Fibroblast of lung (primary cell): Measurements from ENCODE around the gene RIN3. TPM values are rescaled to one million over a fixed set of nuclear protein-coding genes. Genes with fewer than 3 reads are reported as not detected.

Experiments used
- DNase-seq, 2 donors: peaks; one replicate each; pipeline versions ENCODE4 v3.0.0 to v3.0.0-alpha.2; 2010; ENCODE audit warnings: low read depth in 2 of 2
- H2AFZ ChIP-seq: 2 replicates; pipeline ENCODE4 v1.5.1; 2012; ENCODE audit warnings: low read length, control low read depth, inconsistent platforms
- H3K27ac ChIP-seq: 2 replicates; pipeline ENCODE4 v1.5.1; 2011; ENCODE audit warnings: low read length, control low read depth; ENCODE audit not compliant: insufficient read depth
- H3K27me3 ChIP-seq: 2 replicates; pipeline ENCODE4 v1.5.1; 2011; ENCODE audit warnings: mild to moderate bottlenecking, low read length; ENCODE audit not compliant: control insufficient read depth, insufficient read depth
- H3K36me3 ChIP-seq: 2 replicates; pipeline ENCODE4 v1.5.1; 2011; ENCODE audit warnings: low read length; ENCODE audit not compliant: control insufficient read depth, insufficient read depth
- H3K4me1 ChIP-seq: 2 replicates; pipeline ENCODE4 v1.5.1; 2011; ENCODE audit warnings: low read length; ENCODE audit not compliant: control insufficient read depth, insufficient read depth; ENCODE audit errors: extremely low read depth
- H3K4me2 ChIP-seq: 2 replicates; pipeline ENCODE4 v1.5.1; 2011; ENCODE audit warnings: low read length, control low read depth; ENCODE audit not compliant: insufficient read depth; ENCODE audit errors: extremely low read depth
- H3K4me3 ChIP-seq, 4 experiments: fragments of 200-600 bp in 1 of 4; sonication (generic) in 1 of 4; replicated peaks in 1 of 4; 2 replicates each; pipeline ENCODE4 v1.5.1; 2011 to 2016; ENCODE audit warnings: low read length in 4 of 4, low read depth in 3 of 4, mild to moderate bottlenecking in 3 of 4, control low read depth in 2 of 4, inconsistent platforms in 1 of 4, mixed read lengths in 1 of 4; ENCODE audit not compliant: insufficient read depth in 1 of 4; ENCODE audit errors: control extremely low read depth in 1 of 4
- H3K79me2 ChIP-seq: 2 replicates; pipeline ENCODE4 v1.5.1; 2012; ENCODE audit warnings: mild to moderate bottlenecking, low read length, inconsistent platforms; ENCODE audit not compliant: control insufficient read depth, insufficient read depth
- H3K9ac ChIP-seq: 2 replicates; pipeline ENCODE4 v1.5.1; 2011; ENCODE audit warnings: mild to moderate bottlenecking, low read length, control low read depth; ENCODE audit not compliant: insufficient read depth
- H3K9me3 ChIP-seq: 2 replicates; pipeline ENCODE4 v1.5.1; 2012; ENCODE audit warnings: low read depth, low read length; ENCODE audit not compliant: control insufficient read depth, insufficient read depth
- H4K20me1 ChIP-seq: 2 replicates; pipeline ENCODE4 v1.5.1; 2011; ENCODE audit warnings: low read length; ENCODE audit not compliant: control insufficient read depth, insufficient read depth; ENCODE audit errors: extremely low read depth
- CTCF ChIP-seq, 2 donors: IDR thresholded peaks in 1 of 2; conservative IDR thresholded peaks in 1 of 2; 1 replicate in 1 of 2; 2 replicates in 1 of 2; pipeline ENCODE4 v1.5.1; 2011 to 2012; ENCODE audit warnings: low read length in 2 of 2, control low read depth in 1 of 2, inconsistent platforms in 1 of 2, low read depth in 1 of 2, mild to moderate bottlenecking in 1 of 2
- EZH2 ChIP-seq: IDR thresholded peaks from 2 replicates; pipeline ENCODE4 v1.5.1; 2012; ENCODE audit warnings: low read length, control low read depth, mild to moderate bottlenecking; ENCODE audit errors: missing control alignments
- polyA plus RNA-seq, 2 donors: library from polyadenylated mRNA; depleted of rRNA in 1 of 2; stranded (reverse) in 1 of 2; unstranded in 1 of 2; fragments of >200 nt; gene quantifications; 2 replicates each; pipeline ENCODE4 v1.2.1, GENCODE V29; 2011 to 2012; ENCODE audit warnings: missing spikeins in 1 of 2
- total RNA-seq: library from RNA; depleted of rRNA; stranded (reverse); fragments of >200 nt; gene quantifications from 2 replicates; pipeline ENCODE4 v1.2.1, GENCODE V29; 2014

RIN3 gene
- total and polyA plus RNA-seq, 2 donors (not counting 1 experiment from before 2014, with no cell fraction given) = 8.9 to 9.2 TPM

- Histone ChIP-seq H2AFZ (no peak overlapping the region), H3K4me1 (no peaks in the 10 kb centered on the region), H3K27me3 (no peaks in the 10 kb centered on the region), H4K20me1 (no peaks in the 10 kb centered on the region), H3K4me3 (no peak overlapping the region), H3K79me2 (no peaks in the 10 kb centered on the region), H3K9me3 (no peaks in the 10 kb centered on the region), H3K4me2 (no peak overlapping the region), H3K27ac (no peak overlapping the region), H3K36me3 (peaks cover 5% of the 10 kb centered on the region), H3K9ac (no peak overlapping the region)
- TF ChIP-seq EZH2 (no peak), CTCF (conservative IDR thresholded peaks at IDR 0.05 in 1 of 2, IDR thresholded peaks at IDR 0.05 in 1 of 2; ENCODE audit: low read depth in 1 of 2, low read length in 2 of 2) (no peak)
- DNase-seq = no peak
Measured at GRCh38 chr14:92561906-92562479, 48.4 kb downstream of the RIN3 start.

- H3K27me3 ChIP-seq = no peaks in the 10 kb centered on the region
- H3K4me1 ChIP-seq = no peaks in the 10 kb centered on the region
- no peak overlapping the region for H3K4me3 ChIP-seq
- no peak overlapping the region for H3K9ac ChIP-seq
- H3K9me3 ChIP-seq = no peaks in the 10 kb centered on the region
- TF ChIP-seq EZH2 = no peak
- TF ChIP-seq CTCF (conservative IDR thresholded peaks at IDR 0.05 in 1 of 2, IDR thresholded peaks at IDR 0.05 in 1 of 2; ENCODE audit: low read depth in 1 of 2, low read length in 2 of 2) = no peak
- DNase-seq = peak; percentile 31 to 65
- no peak overlapping the region for H3K4me2 ChIP-seq
- H2AFZ ChIP-seq = no peak overlapping the region
- H3K27ac ChIP-seq = no peak overlapping the region
- H3K36me3 ChIP-seq = peaks cover 2% of the 10 kb centered on the region
- H3K79me2 ChIP-seq = no peaks in the 10 kb centered on the region
- H4K20me1 ChIP-seq = no peaks in the 10 kb centered on the region
Measured at GRCh38 chr14:92563359-92563758, 49.8 kb downstream of the RIN3 start.

- Histone ChIP-seq H3K27ac (no peak overlapping the region), H3K4me2 (no peak overlapping the region)
Measured at GRCh38 chr14:92563765-92564285, 50.2 kb downstream of the RIN3 start.

More at GRCh38 chr14:92563765-92564285, 50.2 kb downstream of the RIN3 start:
- Histone ChIP-seq H2AFZ (no peak overlapping the region), H3K4me1 (no peaks in the 10 kb centered on the region), H3K9me3 (no peaks in the 10 kb centered on the region), H3K27me3 (no peaks in the 10 kb centered on the region), H3K36me3 (peaks cover 2% of the 10 kb centered on the region), H3K79me2 (no peaks in the 10 kb centered on the region), H4K20me1 (no peaks in the 10 kb centered on the region), H3K4me3 (no peak overlapping the region), H3K9ac (no peak overlapping the region)
- no peak for DNase-seq
- no peak for TF ChIP-seq CTCF (conservative IDR thresholded peaks at IDR 0.05 in 1 of 2, IDR thresholded peaks at IDR 0.05 in 1 of 2; ENCODE audit: low read depth in 1 of 2, low read length in 2 of 2)
- no peak for TF ChIP-seq EZH2
